ENCODE measurements around the gene DENND1A. TPM values are rescaled to one million over a fixed set of nuclear protein-coding genes. Genes with fewer than 3 reads are reported as not detected.

DENND1A gene
- total RNA-seq, 1 experiment from 2014 or later, result 23.5 TPM

- H3K9me3 Mint-ChIP-seq, result peaks cover 10% of the 10 kb centered on the region
- TF ChIP-seq NR3C1 (CRISPR knock-in tag; conservative IDR thresholded peaks at IDR 0.05; ENCODE audit: low read depth) (no peak), PRRX2 (CRISPR knock-in tag; IDR thresholded peaks at IDR 0.05) (no peak), CREB1 (CRISPR knock-in tag; IDR thresholded peaks at IDR 0.05) (no peak), FOXK1 (CRISPR knock-in tag; IDR thresholded peaks at IDR 0.05) (no peak), NFATC4 (CRISPR knock-in tag; IDR thresholded peaks at IDR 0.05) (no peak), ZNF416 (CRISPR knock-in tag; IDR thresholded peaks at IDR 0.05) (no peak), PREB (CRISPR knock-in tag; IDR thresholded peaks at IDR 0.05; ENCODE audit: borderline replicate concordance) (no peak), ZMAT4 (CRISPR knock-in tag; IDR thresholded peaks at IDR 0.05) (no peak), TP53 (CRISPR knock-in tag; IDR thresholded peaks at IDR 0.05) (no peak), NFYB (CRISPR knock-in tag; conservative IDR thresholded peaks at IDR 0.05; ENCODE audit: low read depth) (no peak), ATF1 (CRISPR knock-in tag; IDR thresholded peaks at IDR 0.05) (no peak), SP1 (CRISPR knock-in tag; conservative IDR thresholded peaks at IDR 0.05) (no peak), GRHL2 (CRISPR knock-in tag; IDR thresholded peaks at IDR 0.05; ENCODE audit: insufficient replicate concordance, severe bottlenecking) (no peak), STAT6 (CRISPR knock-in tag; conservative IDR thresholded peaks at IDR 0.05; ENCODE audit: low read depth) (no peak), USF2 (CRISPR knock-in tag; IDR thresholded peaks at IDR 0.05) (no peak), EMX1 (CRISPR knock-in tag; IDR thresholded peaks at IDR 0.05) (no peak), ZNF232 (CRISPR knock-in tag; IDR thresholded peaks at IDR 0.05) (no peak), ZNF138 (CRISPR knock-in tag; conservative IDR thresholded peaks at IDR 0.05) (no peak)
- TF ChIP-seq, protein P1, sequence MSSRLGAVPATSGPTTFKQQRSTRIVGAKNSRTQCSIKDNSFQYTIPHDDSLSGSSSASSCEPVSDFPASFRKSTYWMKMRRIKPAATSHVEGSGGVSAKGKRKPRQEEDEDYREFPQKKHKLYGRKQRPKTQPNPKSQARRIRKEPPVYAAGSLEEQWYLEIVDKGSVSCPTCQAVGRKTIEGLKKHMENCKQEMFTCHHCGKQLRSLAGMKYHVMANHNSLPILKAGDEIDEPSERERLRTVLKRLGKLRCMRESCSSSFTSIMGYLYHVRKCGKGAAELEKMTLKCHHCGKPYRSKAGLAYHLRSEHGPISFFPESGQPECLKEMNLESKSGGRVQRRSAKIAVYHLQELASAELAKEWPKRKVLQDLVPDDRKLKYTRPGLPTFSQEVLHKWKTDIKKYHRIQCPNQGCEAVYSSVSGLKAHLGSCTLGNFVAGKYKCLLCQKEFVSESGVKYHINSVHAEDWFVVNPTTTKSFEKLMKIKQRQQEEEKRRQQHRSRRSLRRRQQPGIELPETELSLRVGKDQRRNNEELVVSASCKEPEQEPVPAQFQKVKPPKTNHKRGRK (CRISPR knock-in tag; IDR thresholded peaks at IDR 0.05; ENCODE audit: borderline replicate concordance), result no peak
- TF ChIP-seq, protein P2, sequence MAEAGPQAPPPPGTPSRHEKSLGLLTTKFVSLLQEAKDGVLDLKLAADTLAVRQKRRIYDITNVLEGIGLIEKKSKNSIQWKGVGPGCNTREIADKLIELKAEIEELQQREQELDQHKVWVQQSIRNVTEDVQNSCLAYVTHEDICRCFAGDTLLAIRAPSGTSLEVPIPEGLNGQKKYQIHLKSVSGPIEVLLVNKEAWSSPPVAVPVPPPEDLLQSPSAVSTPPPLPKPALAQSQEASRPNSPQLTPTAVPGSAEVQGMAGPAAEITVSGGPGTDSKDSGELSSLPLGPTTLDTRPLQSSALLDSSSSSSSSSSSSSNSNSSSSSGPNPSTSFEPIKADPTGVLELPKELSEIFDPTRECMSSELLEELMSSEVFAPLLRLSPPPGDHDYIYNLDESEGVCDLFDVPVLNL (CRISPR knock-in tag; IDR thresholded peaks at IDR 0.05; ENCODE audit: borderline replicate concordance, low read depth), result no peak
Observed at GRCh38 chr9:123923884-123924283, 6.0 kb downstream of the DENND1A start.

More at GRCh38 chr9:123923884-123924283, 6.0 kb downstream of the DENND1A start:
- POLR2A ChIA-PET, result no interaction called here
- DNase-seq (ENCODE audit: low spot score), result no peak
- CTCF ChIA-PET, result no interaction called here
- Mint-ChIP-seq H3K27me3 (ENCODE audit: low read depth) (no peaks in the 10 kb centered on the region), H3K27ac (no peak overlapping the region), H3K4me1 (peaks cover 48% of the 10 kb centered on the region), H3K36me3 (peaks cover 18% of the 10 kb centered on the region), H3K4me3 (no peak overlapping the region)
- no peak for ATAC-seq
